HFFc6 (cell line): ENCODE results near the gene ANKRD55. TPM values are rescaled to one million over a fixed set of nuclear protein-coding genes. Genes with fewer than 3 reads are reported as not detected.
"Not testable (repeated sequence)": the region's sequence is repeated elsewhere in the genome, so short reads cannot be mapped to it uniquely, and the experiment has no call there.

Source experiments
- DNase-seq: peaks from one replicate; pipeline ENCODE4 v3.0.0-alpha.2; 2018
- H3K27ac Mint-ChIP-seq: 2 replicates; pipeline ENCODE4 v1.8.0; 2020; ENCODE audit warnings: mild to moderate bottlenecking, mixed read lengths
- H3K27me3 Mint-ChIP-seq: 2 replicates; pipeline ENCODE4 v1.8.0; 2021; ENCODE audit warnings: mild to moderate bottlenecking, moderate library complexity, mixed read lengths; ENCODE audit not compliant: insufficient read depth
- H3K36me3 Mint-ChIP-seq: 2 replicates; pipeline ENCODE4 v1.8.0; 2021; ENCODE audit warnings: low read depth, mixed read lengths
- H3K4me1 Mint-ChIP-seq: 2 replicates; pipeline ENCODE4 v1.8.0; 2020; ENCODE audit warnings: low read depth, mixed read lengths
- H3K4me3 Mint-ChIP-seq: 2 replicates; pipeline ENCODE4 v1.8.0; 2020; ENCODE audit warnings: mild to moderate bottlenecking, moderate library complexity, mixed read lengths
- H3K9me3 Mint-ChIP-seq: 2 replicates; pipeline ENCODE4 v1.8.0; 2020; ENCODE audit warnings: mild to moderate bottlenecking, mixed read lengths
- total RNA-seq, 6 experiments: library from RNA; stranded (reverse); fragmentation: NEBNext Ultra II Directional; extraction: Animal tissue kit (Norgen Biotek cat#: 25700); gene quantifications; 2 replicates in 1 of 6; 3 replicates in 5 of 6; pipeline ENCODE4 v1.2.3, GENCODE V29; 2021
- TF ChIP-seq, protein P1 (sequence below): fragments of 200-600 bp; sonication (generic); IDR thresholded peaks from 2 replicates; pipeline ENCODE4 v1.5.0; 2021; ENCODE audit warnings: antibody characterized with exemption, mild to moderate bottlenecking

ANKRD55 gene
- total RNA-seq, 6 experiments from 2014 or later = not detected

DNA sequence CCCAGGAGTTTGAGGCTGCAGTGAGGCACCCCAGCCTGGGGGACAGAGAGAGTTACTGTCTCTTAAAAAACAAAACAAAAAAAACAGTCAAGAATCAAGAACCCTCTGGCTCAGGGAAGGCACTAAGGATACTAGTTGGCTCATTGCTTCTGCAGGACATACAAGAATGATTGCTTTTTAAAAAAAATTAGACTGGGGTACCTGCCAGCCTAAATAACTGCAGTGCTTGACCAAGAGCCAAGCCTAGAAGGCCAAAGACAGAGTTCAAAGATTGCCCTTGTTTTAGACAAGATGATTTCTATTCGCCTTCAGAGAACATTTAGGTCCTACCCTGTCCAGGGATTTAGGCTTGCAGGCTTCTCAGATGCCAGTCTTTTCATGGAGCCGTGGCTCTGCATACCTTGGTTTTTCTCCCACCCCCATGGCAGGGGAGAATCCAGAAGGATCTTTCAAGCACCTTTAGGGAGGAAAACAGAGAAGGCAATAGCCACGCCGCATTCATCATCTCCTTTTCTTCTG is 144.6 kb downstream of the ANKRD55 start:
- TF ChIP-seq, protein P1, sequence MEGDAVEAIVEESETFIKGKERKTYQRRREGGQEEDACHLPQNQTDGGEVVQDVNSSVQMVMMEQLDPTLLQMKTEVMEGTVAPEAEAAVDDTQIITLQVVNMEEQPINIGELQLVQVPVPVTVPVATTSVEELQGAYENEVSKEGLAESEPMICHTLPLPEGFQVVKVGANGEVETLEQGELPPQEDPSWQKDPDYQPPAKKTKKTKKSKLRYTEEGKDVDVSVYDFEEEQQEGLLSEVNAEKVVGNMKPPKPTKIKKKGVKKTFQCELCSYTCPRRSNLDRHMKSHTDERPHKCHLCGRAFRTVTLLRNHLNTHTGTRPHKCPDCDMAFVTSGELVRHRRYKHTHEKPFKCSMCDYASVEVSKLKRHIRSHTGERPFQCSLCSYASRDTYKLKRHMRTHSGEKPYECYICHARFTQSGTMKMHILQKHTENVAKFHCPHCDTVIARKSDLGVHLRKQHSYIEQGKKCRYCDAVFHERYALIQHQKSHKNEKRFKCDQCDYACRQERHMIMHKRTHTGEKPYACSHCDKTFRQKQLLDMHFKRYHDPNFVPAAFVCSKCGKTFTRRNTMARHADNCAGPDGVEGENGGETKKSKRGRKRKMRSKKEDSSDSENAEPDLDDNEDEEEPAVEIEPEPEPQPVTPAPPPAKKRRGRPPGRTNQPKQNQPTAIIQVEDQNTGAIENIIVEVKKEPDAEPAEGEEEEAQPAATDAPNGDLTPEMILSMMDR = no peak

DNA sequence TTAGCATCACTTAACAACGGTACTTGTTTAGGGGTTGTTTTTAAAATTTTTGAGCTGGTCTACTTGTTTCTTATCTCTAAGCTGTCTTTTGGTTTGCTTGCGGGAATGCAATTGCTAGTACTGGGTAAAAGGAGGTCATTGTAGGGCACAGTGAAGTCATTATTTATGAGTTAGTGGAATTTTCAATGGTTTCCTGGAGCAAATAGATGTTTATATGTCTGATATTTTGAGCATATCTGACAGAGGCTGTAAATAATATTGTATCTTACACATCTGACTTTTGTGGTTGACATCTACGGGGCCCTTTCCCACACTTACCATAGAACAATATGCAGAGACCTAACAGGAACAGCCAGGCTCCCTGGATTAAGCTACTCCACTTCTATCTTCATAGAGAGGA is 147.9 kb downstream of the ANKRD55 start:
- H3K4me1 Mint-ChIP-seq = peaks cover 17% of the 10 kb centered on the region
- TF ChIP-seq, protein P1 = no peak
- no peak for DNase-seq

More for the DNA sequence above, 144.6 kb downstream of the ANKRD55 start:
- H3K36me3 Mint-ChIP-seq = no peaks in the 10 kb centered on the region
- H3K4me3 Mint-ChIP-seq = peak overlapping the region; percentile 30; the same call in 1 of the 2 replicates
- DNase-seq = no peak
- peak overlapping the region; percentile 65 for H3K27ac Mint-ChIP-seq
- peaks cover 19% of the 10 kb centered on the region for H3K4me1 Mint-ChIP-seq
- H3K27me3 Mint-ChIP-seq = no peaks in the 10 kb centered on the region; the same call in 1 of the 2 replicates
- no peaks in the 10 kb centered on the region for H3K9me3 Mint-ChIP-seq

DNA sequence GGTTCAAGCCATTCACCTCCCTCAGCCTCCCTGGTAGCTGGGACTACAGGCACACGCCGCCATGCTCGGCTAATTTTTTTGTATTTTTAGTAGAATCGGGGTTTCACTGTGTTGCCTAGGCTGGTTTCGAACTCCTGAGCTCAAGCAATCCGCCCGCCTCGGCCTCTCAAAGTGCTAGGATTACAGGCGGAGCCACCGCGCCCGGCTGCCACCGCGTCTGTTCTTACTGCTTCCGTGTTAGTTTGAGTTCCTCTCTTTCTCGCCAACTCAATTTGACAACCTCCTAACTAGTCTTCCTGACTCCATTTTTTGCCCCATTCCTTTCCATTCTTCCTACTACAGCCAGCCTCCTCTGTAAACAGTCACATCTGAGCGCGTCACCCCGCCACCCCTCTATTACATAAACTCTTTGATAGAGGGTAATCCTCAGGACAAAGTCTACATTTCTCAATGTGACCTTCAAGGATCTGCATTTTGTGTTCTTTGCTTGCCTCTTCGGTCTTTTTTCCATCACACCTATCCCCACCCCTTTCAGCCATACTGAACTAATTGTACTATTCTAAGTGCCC is 149.8 kb downstream of the ANKRD55 start:
- DNase-seq = no peak
- Mint-ChIP-seq H3K36me3 (no peaks in the 10 kb centered on the region), H3K9me3 (no peaks in the 10 kb centered on the region), H3K4me1 (no peaks in the 10 kb centered on the region), H3K27ac (no peak overlapping the region), H3K4me3 (no peak overlapping the region), H3K27me3 (no peaks in the 10 kb centered on the region; the same call in 1 of the 2 replicates)
- TF ChIP-seq, protein P1 = no peak

More for the DNA sequence above, 147.9 kb downstream of the ANKRD55 start:
- H3K9me3 Mint-ChIP-seq = no peaks in the 10 kb centered on the region
- no peaks in the 10 kb centered on the region; the same call in 1 of the 2 replicates for H3K27me3 Mint-ChIP-seq
- no peak overlapping the region for H3K4me3 Mint-ChIP-seq
- no peak overlapping the region for H3K27ac Mint-ChIP-seq
- H3K36me3 Mint-ChIP-seq = no peaks in the 10 kb centered on the region

DNA sequence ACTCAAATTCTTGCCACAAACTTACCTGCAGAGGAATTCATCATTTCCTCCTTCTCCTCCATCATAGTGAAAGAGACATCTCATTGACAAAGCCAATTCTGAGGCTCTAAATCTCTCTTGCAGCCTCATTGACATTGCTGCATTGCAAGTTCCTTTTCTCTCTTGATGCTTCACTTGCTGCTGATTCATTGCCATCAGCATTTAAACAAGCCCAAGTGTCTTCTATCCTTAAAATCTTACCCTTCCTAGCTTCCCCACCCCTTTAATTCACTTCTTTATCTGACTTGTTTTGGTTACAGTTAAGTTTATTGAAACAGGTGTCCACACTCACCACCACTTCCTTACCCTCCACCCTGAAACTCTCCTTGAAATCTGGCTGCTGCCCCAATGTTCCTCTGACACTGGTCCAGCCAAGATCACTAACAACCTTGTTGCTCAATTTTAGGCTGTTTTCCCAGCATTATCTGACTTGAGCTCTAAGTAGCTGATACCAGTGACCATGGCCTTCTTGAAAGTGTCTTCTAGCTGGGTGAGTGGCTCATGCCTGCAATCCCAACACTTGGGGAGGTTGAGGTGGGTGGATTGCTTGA is 152.0 kb downstream of the ANKRD55 start:
- DNase-seq, H3K27ac Mint-ChIP-seq, H3K9me3 Mint-ChIP-seq, H3K27me3 Mint-ChIP-seq, H3K4me3 Mint-ChIP-seq, H3K4me1 Mint-ChIP-seq, H3K36me3 Mint-ChIP-seq: not testable (repeated sequence)

DNA sequence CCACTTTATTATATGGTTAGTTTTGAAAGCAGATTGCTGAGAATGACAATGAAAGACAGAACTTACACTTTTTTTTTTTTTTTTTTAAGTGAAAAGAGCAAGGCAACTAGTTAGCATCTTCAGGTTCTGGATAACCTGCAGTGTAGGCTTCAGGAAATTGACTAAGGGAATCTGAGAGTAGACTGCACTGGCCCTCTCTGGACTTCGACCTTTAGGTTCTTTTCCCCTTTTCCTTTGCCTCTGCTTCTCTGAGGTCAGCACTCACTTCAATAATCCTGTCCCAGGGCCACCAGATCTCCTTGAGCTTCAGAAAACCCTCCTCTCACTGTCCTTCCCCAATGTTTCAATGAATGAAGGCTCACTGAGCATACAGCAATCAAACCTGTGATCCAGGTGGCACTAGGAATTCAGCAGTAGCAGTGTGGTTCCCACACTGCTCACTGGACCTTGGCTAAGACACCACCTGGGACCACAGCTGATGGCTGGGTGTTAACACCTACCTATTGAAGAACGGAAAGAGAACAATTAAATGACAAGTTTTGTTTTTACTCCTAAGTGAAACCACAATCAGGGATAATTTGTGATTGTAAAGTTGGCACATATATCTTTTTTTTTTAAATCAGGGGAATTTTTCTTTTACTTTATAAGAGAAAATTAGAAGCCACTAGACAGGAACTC is 152.6 kb downstream of the ANKRD55 start:
- no peak for DNase-seq
- no peaks in the 10 kb centered on the region for H3K36me3 Mint-ChIP-seq
- peaks cover under 1% of the 10 kb centered on the region for H3K4me1 Mint-ChIP-seq
- H3K27ac Mint-ChIP-seq = no peak overlapping the region
- TF ChIP-seq, protein P1 = no peak
- no peak overlapping the region for H3K4me3 Mint-ChIP-seq
- no peaks in the 10 kb centered on the region for H3K9me3 Mint-ChIP-seq
- H3K27me3 Mint-ChIP-seq = peaks cover 2% of the 10 kb centered on the region

DNA sequence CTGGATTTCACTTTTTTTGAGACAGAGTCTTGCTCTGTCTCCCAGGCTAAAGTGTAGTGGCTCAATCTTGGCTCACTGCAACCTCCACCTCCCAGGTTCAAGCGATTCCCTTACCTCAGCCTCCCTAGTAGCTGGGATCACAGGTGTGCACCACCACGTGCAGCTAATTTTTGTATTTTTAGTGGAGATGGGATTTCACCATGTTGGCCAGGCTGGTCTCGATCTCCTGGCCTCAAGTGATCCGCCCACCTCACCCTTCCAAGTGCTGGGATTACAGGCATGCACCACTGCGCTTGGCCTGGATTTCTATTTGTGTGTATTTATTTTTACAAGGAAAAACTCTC is 154.0 kb downstream of the ANKRD55 start:
- H3K4me3 Mint-ChIP-seq, H3K9me3 Mint-ChIP-seq, H3K36me3 Mint-ChIP-seq, H3K27ac Mint-ChIP-seq, DNase-seq, H3K4me1 Mint-ChIP-seq, H3K27me3 Mint-ChIP-seq: not testable (repeated sequence)
